Hindlimb muscle (tissue), 1 donor: ENCODE data around the gene DEAF1. TPM values are rescaled to one million over a fixed set of nuclear protein-coding genes. Genes with fewer than 3 reads are reported as not detected.

Experiments used
- DNase-seq: peaks from one replicate; pipeline ENCODE4 v3.0.0-alpha.2; 2013
- polyA plus RNA-seq: library from polyadenylated mRNA; unstranded; fragments of 120-200 nt; gene quantifications from one replicate; pipeline ENCODE4 v1.2.1, GENCODE V29; 2013; ENCODE audit not compliant: insufficient read length

The DEAF1 gene
- polyA plus RNA-seq, 1 donor = 36.5 TPM

DNA sequence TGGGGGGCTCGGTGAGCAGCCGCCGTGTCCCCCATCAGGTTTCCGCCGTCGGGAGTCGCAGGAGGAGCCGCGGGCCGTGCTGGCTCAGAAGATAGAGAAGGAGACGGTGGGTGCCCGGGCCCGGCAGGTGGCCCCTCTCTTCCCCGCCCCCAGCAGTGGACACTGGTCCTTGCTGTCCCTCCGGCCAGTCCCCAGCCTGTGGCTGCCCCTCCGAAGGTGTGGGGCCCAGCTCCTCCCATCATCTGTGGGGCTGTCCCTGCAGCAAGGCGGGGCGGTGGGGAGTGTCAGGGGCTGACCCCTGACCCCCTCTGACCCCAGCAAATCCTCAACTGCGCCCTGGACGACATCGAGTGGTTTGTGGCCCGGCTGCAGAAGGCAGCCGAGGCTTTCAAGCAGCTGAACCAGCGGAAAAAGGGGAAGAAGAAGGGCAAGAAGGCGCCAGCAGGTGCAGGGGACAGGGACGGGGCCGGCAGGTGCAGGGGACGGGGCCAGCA lies 26.3 kb upstream of the DEAF1 start:
- no peak for DNase-seq

DNA sequence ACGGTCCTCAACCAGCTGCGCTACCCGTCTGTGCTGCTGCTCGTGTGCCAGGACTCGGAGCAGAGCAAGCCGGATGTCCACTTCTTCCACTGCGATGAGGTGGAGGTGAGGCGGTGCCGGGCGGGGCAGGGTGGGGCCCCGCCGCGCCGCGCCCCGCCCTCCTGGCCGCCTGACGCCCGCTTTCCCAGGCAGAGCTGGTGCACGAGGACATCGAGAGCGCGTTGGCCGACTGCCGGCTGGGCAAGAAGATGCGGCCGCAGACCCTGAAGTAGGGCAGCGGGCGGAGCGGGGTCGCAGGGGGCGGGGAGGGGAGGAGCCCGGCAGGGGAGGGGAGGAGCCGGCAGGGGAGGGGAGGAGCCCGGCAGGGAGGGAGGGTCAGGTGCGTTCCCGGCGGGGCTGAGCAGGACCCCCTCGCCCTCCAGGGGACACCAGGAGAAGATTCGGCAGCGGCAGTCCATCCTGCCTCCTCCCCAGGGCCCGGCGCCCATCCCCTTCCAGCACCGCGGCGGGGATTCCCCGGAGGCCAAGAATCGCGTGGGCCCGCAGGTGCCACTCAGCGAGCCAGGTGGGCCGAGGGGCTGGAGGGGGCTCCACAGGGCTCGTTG lies 25.7 kb upstream of the DEAF1 start:
- DNase-seq = no peak

DNA sequence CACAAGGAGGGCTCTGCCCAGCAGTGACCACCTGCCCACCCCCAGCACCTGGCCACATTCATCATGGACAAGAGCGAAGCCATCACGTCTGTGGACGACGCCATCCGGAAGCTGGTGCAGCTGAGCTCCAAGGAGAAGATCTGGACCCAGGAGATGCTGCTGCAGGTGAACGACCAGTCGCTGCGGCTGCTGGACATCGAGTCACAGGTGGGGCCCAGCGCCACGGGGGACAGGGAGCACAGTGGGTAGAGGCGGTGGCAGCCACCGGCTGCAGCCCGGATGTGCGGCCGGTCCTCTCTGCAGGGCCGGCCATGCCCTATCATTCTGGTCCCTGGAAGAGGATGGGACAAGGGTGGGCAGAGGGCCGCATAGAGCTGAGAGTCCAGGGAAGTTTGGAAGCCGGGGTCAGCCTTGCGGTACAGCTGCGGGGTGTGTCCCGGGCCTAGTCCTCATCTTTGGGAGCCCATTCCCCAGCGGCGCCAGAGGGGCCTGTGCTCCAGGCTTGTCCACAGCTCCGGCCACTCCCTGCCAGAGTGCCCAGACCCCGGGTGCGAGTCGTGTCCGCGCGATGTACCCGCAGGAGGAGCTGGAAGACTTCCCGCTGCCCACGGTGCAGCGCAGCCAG lies 25.1 kb upstream of the DEAF1 start:
- no peak for DNase-seq

DNA sequence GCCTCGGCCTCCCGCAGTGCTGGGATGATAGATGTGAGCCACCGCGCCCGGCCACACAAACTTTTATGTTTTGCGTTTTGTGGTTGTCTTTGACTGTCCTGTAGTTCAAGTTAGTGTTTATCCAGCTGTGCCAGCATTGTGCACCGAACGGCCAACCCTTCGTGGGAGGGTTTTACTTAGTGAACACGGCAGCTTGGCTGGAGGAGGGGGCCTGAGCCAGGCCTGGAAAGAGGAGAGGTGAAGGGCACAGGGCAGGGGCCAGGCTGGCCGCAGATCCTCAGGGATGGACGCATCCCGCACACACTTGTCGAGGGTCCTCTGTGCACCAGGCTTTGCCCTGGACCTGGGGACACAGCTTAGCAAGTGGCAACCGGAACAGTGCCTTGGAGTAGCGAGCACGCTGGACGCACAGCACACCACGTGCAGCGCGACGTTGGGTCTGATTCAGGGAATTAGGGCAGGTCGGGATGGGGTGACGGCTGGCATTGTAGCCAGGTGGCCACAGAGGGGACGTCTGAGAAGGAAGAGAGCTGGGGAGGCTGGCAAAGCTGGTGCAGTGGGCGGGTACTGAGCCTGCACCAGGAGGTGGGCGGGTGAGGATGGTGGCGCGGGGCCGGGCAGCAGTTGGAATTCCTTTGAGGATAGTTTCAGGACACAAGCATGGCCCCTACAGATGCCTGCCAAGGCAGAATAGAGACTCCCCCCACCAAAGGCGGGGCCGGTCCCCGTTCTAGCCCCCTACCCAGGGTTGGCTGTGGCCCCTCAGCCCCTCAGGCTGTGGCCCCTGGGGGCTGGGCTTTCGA lies 24.4 kb upstream of the DEAF1 start:
- DNase-seq = no peak

DNA sequence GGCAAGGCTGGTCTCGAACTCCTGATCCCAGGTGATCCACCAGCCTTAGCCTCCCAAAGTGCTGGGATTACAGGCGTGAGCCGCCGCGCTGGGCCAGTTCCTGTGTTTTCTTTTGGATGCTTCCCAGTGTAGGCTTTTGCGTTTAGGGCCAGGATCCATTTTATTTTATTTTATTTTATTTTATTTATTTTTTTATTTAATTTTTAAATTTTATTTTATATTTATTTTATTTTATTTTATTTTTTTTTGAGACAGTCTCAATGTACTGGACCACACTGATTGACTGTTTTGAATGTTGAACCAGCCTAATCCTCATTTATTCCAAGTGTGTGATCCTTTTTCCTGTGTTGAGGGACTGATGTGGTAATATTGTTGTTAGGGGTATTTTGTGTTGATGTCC lies 19.4 kb upstream of the DEAF1 start:
- no peak for DNase-seq

DNA sequence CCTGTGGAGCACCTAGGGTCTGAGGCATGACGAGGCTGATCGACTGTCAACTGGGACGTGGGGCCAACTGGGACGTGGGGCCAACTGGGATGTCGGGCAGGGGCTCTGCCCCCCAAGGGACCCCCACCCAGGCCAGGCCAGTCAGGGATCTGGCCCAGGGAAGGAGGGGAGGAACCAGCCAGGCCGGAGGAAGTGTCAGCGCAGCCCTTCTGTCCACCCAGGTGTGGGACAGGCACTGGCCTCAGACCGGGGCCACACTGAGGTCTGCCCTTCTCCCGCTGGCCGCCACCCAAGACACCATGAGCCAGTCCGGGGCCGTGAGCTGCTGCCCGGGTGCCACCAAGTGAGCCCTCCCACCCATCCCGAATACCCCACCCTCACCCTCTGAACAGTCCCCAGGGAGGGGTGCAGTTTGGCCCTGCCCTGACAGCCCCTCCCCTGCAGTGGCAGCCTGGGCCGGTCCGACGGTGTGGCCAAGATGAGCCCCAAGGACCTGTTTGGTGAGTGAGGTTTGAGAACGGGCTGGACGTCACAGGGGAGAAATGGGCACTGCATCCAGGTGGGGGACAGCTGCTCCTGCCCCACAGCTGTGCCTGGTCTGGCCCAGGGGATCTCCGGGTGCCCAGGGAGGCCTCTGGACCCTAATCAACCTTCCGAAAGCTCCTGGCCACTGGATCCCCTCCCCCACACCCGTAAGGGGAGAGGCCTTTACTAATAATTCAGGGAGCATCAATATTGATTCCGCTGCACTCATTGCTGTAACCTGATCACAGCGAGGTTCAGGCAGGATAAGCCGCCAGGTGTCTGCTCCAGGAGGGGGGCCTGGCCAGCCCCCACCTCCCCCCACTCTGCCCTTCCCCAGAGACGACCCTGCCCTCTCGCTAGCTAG lies 14.3 kb upstream of the DEAF1 start:
- DNase-seq = no peak

DNA sequence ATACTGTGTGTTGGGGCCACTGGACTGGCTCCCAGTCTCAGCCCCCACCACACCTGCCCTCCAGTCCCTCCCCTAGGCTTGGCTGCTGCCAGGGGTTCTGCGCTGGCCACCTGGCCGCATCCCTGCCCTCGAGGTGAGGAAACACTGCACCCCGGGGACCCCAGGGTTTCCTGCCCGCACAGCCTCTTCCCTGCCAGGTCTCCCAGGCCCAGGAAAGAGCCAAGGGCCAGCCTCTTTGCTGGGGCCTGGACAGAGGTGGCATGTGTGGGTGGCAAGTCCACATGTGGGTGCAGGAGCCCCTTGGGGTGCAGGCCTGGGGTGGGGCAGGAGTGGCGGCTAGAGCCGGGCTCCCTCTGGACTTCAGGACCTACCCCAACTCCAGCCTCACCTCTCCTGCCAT lies 13.5 kb upstream of the DEAF1 start:
- DNase-seq = no peak

DNA sequence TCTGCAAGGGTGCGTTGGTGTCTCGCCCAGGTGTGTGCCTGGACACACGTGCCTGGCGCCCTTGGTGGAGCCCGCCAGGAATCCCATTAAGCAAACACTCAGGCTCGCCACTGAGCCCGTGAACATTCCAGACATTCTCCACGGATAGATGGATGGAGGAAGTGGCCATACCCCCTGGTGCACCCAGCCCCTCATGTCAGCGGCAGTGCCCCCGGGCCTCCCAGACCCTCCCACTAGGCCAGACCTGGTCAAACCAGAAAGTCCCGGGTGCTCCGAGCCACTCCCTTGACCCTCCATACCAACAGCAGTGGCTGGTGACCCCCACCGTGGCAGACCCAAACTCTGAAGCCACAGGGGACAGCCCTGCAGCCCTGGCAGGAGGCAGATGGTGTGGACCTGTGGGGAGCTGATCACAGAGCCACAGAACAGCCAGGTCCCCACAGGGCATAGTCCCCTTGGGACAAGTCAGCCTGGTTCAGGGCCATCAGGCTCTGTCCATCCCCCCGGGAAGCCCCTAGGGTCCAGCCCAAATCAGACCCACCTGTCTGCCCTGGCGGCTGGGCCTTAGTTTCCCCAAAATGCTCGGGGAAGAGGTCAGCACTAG lies 12.9 kb upstream of the DEAF1 start:
- no peak for DNase-seq

DNA sequence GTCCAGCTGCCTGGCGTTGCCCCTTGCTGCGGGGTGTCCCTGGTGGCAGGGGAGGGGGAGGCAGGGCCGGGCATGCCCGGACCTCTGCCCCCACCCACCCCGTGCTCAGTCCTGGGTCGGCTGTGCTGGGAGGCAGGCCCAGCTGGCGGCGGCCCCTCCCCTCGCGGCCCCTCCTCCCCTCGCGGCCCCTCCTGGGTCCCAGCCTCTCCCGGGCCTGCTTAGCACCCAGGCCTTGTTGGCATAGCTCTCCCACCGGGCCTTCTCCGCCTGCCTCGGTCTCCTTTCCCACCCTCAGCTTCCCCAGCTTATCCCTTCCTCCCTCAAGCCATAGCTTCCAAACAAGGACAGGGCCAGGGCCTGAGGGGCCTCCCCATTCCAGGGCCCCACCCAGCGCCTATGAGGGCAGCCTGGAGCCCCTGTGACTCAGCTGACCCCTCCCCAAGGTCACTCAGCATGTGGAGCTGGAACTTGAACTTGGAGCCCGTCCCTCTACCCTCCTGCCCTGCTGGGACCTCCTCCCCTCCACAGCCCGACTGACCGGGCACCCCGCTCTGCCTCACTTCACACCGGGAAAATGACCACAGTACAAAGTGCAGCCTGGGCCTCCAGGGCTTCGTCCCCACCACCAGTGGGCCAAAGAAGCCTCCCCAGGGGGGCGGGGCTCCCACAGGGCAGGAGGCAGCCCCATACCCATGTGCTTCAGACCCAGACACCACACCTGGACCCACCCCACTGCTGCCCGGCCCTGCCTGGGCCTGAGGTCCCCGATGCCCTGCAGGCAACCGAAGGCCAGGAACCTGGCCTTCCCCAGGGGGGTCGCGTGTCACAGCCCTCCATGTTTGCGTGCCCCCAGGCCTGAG lies 12.2 kb upstream of the DEAF1 start:
- no peak for DNase-seq

DNA sequence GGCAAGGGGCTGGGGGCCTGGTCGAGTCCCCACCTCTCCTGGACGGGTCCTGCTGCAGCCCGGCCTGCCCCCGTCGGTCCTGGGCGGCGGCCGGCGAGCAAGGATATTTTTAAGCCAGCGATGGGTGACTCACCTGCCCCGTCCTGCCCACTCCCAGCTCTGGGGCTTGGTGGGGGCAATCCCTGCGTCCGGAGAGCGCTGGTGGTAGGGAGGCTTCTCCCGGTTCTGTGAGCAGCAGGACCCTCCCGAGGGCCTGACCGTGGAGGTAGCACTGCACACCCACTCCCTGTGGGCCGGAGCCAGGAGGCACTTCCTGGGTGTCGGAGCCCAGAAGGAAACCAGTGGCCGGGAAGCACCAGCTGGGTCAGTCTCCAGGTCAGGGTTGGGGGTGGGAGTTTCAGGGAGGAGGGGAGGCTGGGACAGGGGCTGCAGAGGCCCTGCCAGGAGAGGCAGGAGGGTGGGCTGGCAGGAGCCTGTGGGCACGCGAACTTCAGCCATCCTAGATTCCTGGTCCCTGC lies 11.5 kb upstream of the DEAF1 start:
- no peak for DNase-seq

DNA sequence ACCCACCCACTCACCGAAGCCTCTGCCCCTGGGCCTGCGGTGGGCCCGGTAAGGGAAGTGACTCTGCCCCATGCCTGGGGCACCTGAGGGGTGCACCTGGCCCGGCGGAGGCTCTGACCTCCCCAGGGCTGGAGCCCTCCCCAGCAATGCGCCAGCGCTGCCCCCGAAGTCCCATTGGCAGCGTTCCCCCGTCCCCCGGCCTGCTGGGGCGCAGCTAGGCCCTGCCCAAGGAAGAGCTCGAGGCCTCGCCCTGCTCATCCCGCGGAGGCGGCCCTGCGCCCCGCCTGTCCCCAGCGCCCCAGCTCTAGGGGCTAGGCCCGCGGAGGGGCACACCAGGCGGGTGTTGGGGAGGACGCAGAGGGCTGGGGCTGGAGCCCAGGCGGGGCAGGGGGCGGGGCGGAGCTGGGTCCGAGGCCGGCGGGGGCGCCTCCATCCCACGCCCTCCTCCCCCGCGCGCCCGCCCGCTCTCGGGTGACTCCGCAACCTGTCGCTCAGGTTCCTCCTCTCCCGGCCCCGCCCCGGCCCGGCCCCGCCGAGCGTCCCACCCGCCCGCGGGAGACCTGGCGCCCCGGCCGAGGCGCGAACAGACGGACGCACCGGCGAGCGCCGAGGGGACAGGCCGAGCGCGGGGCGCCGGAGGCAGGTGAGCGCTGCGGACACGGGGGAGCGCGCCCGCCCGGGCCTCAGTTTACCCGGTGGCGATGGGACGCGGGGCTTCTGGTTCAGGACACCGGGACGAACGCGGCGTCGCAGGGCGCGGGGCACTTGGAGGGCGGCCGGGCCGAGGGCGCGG lies 10.8 kb upstream of the DEAF1 start, which contains the start of gene EPS8L2:
TSS of gene EPS8L2 (plus strand) at position 586 of the 793 bp plus-strand sequence. CDS start 3,177 bp downstream, outside the sequence.
- DNase-seq = no peak

DNA sequence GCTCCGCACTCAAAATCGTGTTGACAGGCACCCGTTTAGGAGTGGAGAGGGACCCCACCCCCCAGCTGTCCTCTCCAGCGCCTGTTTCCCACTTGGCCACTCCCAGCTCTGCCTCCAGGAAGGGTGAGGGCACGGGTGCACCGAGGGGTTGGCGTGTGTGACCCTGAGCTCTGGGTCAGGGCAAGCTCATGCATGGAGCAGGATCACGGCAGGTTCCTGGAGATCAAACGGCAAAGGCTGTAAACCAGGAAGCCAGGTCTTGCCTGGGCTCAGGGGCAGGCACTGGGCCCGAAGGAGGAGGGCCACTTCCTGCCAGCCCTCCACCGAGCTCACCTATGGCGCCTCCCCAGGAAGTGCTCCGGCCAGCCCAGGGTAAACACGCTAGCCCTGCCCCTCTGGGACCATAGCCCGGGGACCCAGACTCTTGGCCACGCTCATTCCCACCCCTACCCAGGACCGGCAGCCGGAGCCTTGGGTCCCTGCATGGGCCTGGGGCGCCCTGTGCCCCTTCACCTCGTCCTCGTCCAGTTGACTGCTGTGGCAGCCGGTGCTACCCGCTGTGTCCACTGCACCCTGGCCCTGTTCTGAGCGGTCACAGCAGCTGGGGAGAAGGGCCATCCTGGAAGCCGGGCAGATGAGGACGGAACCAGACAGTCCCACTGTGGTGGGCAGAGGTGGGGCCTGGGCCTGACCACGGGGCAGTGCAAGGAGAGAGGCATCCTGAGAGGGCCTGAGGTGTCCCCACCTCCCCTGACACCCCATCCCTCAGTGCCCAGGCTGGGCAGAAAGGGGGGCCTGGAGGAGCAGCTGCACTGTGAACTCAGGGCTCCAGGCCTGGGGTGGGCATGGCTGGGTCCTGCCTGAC lies 10.0 kb upstream of the DEAF1 start:
- no peak for DNase-seq

DNA sequence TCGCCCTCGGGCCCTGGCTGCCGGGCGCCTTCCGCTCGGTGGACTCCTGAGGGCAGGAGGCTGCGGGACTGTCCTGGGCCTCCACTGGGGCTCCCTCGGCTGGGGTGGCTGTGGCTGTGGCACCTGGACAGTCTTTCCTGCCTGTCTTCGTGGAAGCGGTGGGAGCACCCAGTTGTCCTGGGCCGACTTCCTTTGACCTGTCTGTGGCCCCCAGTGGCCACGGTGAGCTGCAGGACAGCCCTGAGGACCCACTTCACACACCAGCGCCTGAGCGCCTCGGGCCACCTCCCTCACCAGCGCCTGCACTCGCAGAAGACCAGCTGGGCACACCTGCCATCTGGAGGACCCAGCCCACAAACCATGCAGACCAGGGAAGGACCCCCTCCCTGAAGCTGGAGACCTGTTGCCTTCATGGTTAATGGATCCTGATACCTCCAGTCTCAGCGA lies 9.2 kb upstream of the DEAF1 start:
- no peak for DNase-seq

DNA sequence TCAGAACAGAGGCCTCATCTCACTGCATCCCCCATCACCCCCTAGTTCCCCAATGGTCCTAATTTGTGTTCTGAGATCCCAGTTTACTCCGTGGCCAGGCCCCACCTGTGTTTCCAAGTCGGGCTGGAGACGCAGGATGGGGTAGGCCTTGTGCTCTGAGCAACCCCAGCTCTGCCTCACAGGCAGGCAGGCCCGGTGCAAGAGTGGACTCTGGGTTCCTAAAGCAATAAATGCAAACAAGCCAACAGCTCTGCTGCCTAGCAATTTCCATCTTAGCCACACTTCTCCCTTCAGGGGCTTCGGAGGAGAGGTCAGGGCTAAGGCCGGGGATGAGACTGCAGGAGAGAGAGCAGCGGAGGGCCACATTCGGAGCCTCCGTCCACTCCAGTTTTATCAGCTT lies 8.5 kb upstream of the DEAF1 start:
- no peak for DNase-seq

DNA sequence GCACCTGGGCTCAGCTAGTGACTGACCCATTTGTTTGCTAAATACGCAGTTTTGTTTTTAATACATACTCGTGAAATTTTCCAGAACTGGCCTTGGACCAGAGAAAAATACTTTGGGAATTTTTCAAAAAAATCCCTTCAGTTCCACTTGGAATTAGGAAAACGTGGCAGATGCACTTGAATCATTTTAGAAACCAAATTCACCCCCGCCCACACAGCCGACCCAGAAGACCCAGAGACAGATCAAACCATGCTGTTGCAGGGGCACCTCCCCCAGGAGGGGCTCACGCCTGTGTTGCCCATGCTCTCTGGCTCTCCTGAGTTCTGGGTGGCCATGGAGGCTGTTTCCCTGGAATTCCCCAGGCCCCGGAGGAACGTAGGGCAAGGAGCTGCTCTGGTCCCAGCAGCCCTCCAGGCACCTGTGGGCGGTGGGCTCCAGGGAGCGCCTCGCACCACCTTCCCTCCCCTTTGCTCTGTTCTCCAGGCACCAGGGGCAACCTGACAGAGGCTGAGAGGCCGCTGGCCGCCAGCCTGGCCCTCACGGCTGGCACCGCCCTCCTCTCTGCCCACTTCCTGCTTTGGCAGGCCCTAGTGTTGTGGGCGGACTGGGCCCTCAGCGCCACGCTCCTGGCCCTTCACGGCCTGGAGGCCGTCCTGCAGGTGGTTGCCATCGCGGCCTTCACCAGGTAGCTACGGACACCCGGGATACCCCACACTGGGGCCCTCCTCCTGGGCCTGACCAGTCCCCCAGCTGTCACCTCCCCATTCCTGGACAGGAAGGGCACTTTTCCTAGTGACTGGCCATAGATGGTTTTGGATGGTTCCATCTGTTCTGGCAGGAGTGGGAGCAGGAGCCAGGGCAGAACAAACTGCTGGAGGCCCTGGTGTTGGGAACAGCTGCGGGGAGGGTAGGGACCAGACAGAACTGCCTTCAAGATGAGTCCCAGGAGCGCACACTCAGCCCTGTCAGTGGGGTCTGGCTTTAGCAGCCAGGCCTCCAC lies 7.7 kb upstream of the DEAF1 start:
- no peak for DNase-seq

DNA sequence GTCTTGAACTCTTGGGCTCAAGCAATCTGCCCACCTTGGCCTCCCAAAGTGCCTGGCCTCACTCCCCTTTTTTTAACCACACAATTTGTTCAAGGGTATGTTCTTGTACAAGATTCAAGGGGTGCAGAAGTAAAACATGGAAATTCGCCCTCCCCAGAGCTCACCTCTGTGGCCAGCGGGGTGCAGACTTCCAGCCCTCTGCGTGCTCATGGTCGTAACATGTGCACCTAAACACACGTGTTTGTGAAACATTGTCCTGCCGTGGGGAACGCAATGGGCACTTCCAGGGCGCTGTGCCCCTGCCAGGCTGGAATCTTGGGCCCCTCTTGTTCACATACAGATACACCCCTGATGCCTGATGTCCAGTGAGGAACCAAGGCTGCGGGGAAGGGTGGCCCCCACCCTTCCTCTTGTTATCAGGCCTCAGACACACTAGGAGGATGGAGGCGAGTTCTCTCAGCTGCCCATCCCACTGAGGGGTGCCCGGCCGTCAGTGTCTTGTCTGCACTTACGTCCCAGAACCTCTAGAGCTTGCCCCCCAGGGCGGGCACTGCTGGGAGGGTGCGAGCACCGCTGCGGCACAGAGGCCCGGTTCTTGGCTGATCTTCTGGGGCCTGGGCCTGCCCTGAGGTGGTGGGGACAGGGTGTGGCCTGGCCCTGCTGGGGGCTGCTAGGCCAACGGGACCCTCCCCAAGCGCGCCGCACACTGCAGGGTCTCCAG lies 6.9 kb upstream of the DEAF1 start:
- DNase-seq = no peak

DNA sequence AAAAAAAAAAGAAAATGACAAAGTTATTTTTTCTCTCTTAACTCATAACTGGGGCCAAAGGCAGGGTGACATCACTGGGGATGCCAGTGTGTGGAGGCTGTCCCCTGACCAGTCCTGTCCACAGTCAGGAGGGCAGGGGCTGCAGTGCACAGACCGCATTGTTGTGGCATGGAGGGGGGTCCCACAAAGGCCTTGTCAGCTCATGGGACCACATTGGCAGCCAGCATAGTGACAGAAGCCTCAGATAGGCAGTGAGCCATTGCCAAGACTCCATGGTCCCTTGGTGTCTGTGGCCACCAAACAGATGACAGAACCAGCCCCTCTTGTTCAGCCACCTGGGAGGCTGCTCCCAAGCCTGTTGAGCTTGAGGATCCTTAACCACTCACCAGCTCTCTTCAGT lies 4.7 kb upstream of the DEAF1 start:
- DNase-seq = no peak
